ENCODE results near the gene MAPK4.

The MAPK4 gene

DNA sequence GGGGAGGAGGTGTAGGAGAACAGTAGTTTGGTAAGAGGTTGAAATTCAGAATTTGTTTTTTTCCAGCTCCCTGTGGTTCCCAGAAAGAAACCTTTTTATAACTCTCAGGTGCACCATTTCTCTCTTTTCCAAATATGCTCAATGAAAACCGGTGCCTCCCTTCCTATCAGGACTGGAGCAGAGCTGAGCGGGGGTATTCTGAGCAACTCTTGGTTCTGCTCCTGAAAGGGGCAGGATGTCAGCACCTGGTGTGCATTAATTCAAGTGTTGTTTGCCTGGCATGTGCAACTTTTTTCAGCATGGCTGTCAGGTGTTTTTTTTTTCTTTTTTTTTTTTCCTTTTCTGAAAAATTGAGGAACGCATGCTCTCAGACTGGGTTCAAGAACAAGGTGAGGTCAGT, 74.1 kb downstream of the MAPK4 start:
- DNase-seq (ENCODE audit: low read depth in 1 of 2, low spot score in 1 of 2), result no peak
- in situ Hi-C loops (cut with HindIII; ENCODE audit: low pct_unique_long_range_greater_than_20kb, low sequenced_read_pairs), result no loop called here

DNA sequence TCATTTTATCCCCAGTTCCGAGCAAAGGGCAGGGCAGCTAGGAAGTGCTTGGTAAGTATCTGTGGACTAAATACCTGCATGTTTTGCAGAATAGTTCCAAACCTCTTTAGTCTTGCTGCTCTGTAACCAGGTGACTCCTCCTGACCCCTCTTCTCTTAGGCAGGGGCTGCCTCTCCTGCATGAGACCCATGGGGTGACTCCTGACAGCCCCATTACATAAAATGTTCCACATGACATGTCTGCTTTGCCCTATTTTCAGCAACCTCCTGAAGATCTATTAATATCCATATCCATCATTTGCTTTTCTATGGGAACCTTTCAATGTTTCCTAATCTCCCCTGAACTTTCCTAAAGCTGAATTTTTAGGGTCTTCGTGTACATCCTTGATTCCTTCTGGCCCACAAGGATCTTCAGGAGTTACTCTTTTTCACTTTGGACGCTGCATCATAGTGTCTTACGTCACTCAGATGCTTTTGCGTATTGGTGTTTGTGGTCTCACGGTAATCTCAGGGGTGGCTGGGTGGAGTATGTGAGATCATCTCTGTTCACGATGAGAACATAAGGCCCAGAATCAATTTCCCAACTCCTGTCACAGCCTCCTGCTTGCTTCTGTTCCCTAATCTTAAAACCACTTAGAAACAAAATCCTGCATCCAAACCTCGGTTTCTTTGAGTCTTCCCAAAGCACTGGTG, 76.6 kb downstream of the MAPK4 start:
- no peak for DNase-seq (ENCODE audit: low read depth in 1 of 2, low spot score in 1 of 2)
- no peak for TF ChIP-seq JUND (IDR thresholded peaks at IDR 0.05; ENCODE audit: low read depth)
- in situ Hi-C loops (cut with HindIII; ENCODE audit: low pct_unique_long_range_greater_than_20kb, low sequenced_read_pairs), result no loop called here

More for the DNA sequence above, 74.1 kb downstream of the MAPK4 start:
- no peak for TF ChIP-seq JUND (IDR thresholded peaks at IDR 0.05; ENCODE audit: low read depth)

DNA sequence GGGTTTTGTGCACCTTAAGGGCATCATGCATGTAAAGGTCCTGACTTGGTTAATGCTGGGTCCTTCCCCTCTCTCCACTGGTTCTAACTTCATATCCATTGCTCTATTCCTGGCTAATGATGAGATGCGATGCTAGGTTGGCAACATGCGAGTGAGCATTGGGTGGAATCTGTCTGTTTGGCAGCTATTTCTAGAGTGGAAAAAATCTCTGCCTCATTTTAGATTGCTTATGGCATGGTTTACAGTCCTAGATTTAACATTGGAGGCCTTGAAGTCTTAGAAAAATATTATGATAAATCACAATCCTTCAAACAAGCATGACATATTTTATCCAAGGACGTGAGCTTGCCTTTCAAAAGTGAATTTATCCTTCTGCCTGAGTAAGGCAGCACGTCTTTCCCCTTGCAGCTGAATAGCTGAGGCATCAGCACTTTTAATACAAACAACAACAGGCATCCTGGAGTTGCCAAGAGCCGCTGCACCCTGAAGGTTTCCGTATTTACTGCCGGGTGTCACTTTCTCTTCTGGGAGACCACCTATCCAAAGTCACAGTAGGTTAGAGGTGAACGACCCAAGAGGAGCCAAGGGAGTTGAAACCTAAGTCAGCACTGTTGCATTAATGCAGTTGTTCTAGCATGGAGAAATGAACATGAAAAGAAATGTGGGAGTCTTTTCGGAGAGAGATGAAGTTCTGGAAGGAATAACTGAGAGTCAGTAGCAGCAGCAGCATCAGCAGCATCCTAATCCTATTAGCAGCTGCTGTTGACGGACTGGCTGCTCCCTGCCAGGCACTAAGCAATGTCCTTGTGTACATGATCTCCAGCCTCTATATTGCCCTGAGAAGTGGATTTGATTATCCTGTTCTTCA, 78.4 kb downstream of the MAPK4 start:
- DNase-seq (ENCODE audit: low read depth in 1 of 2, low spot score in 1 of 2), result no peak
- in situ Hi-C loops (cut with HindIII; ENCODE audit: low pct_unique_long_range_greater_than_20kb, low sequenced_read_pairs), result no loop called here
- no peak for TF ChIP-seq JUND (IDR thresholded peaks at IDR 0.05; ENCODE audit: low read depth)

DNA sequence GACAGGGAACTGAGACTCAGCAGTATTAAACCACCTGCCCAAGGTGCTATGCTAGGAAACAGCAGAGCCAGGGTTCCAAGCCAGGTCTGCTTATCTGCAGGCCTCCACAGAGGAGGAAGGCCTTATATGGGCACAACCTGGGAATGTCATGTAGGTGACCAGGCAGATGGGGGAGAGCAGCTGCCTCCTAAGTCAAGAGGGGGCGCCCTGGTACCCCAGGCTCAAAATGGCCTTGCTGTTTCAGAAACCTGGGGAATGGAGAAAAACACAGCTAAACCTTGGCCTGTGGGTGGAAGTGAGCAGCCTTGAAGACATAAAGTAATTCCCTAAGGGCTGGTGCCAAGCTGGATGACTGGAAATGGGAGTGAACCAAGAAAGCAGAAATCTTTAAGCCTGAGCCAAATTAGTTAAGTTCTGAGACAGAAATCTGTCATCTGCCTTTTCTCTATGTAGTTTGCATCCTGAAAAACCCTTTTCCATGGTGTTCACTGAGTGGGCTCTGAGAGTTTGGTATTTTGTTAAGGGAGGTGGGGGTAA, 79.1 kb downstream of the MAPK4 start:
- no peak for DNase-seq (ENCODE audit: low read depth in 1 of 2, low spot score in 1 of 2)
- in situ Hi-C loops (cut with HindIII; ENCODE audit: low pct_unique_long_range_greater_than_20kb, low sequenced_read_pairs), result no loop called here
- no peak for TF ChIP-seq JUND (IDR thresholded peaks at IDR 0.05; ENCODE audit: low read depth)

DNA sequence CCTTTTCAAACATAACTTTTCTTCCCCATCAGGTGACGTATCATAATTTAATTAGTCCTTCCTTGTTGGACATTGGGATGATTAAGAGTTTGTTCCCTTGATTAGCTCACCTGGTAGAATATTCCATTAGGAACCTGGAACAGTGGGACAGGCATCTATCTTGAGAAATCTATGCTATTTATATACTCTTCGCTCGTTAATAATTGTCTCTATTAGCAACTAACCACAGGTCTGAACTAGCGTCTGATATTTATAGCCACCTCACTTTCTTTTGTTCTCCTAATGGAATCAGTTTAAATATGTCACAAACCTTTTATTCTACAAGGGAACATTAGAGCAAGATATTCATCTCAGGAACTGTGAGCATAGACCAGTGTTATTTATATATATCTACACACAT, 79.8 kb downstream of the MAPK4 start:
- no peak for DNase-seq (ENCODE audit: low read depth in 1 of 2, low spot score in 1 of 2)
- TF ChIP-seq JUND (IDR thresholded peaks at IDR 0.05; ENCODE audit: low read depth), result no peak
- in situ Hi-C loops (cut with HindIII; ENCODE audit: low pct_unique_long_range_greater_than_20kb, low sequenced_read_pairs), result no loop called here

DNA sequence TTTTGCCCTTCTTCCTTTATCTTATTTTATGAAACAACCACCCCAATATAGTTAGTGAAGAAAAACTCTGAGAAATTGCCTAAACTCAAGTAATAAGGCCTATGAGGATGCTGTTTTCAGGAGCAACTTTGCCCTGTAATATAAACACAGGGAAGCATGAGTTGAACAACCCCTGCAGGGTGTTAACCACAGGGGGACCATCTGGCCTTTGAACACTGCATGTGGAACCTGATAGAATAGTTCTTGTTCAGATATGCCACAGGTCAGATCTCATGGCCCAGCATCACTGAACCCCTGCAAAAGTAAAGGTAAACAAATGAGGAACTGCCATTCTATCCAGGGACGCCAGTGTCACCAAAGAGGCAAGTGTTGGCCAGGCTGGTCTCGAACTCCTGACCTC, 82.6 kb downstream of the MAPK4 start:
- TF ChIP-seq JUND (IDR thresholded peaks at IDR 0.05; ENCODE audit: low read depth), result no peak
- in situ Hi-C loops (cut with HindIII; ENCODE audit: low pct_unique_long_range_greater_than_20kb, low sequenced_read_pairs), result no loop called here
- no peak for DNase-seq (ENCODE audit: low read depth in 1 of 2, low spot score in 1 of 2)

DNA sequence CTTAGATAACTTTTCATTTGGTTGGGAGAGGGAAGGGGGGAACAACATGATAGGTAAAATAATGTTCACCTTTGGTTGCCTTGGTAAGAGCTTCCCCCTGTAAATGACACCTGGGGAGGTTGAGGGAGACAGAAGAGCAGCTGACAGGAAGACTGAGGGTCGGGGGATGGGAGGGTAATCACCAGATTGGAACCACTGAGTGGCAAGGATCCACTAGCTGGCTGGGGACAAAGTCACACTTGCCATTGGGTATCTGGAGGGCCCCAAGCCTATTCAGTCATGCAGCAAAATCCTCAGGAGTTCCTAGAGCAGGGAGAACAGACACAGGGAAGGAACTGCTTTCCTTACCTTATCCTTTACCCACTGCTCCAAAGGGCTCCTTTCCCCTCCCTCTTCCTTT, 84.3 kb downstream of the MAPK4 start:
- no peak for TF ChIP-seq JUND (IDR thresholded peaks at IDR 0.05; ENCODE audit: low read depth)
- no peak for DNase-seq (ENCODE audit: low read depth in 1 of 2, low spot score in 1 of 2)
- in situ Hi-C loops (cut with HindIII; ENCODE audit: low pct_unique_long_range_greater_than_20kb, low sequenced_read_pairs), result no loop called here

DNA sequence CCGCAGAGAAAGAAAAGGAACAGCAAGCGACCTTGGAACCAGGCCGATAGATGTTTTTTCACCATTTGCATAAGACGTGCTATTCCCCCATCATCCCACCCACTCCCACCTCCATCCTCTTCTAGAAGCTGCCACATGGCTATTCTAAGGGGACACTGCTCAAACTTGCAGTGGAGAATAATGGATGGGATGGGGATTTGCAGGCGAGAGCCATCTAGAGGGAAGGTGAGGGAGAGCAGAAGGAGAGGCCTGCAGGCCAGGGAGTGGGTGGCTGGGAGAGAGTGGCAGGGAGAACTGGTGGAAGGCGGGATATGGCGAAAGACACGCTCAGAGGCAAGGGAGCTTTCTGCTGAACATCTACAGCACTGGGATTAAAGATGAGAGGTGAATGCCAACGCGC, 84.9 kb downstream of the MAPK4 start:
- peak; percentile 17 to 57 for DNase-seq (ENCODE audit: low read depth in 1 of 2, low spot score in 1 of 2)
- in situ Hi-C loops (cut with HindIII; ENCODE audit: low pct_unique_long_range_greater_than_20kb, low sequenced_read_pairs), result no loop called here
- no peak for TF ChIP-seq JUND (IDR thresholded peaks at IDR 0.05; ENCODE audit: low read depth)

DNA sequence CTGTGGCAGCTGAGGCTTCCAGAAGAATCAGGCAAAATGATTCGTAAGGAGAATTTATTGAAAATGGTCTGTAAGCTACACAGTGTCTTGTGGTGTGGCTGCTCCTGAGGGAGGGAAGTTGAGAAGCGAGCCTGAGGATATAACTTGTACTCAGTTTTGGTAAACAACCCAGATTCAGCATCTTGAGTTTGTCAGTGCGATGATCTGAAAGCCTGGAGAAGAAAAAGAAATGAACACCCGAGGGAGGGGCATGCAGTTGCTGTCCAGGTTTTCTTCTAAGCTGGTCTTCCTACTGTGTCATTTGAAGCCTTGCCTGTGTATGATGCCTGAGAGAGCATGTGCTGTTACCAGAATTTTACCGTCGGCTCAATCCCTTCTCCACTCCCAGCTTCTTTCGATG, 87.3 kb downstream of the MAPK4 start:
- no peak for DNase-seq (ENCODE audit: low read depth in 1 of 2, low spot score in 1 of 2)
- in situ Hi-C loops (cut with HindIII; ENCODE audit: low pct_unique_long_range_greater_than_20kb, low sequenced_read_pairs), result no loop called here
- no peak for TF ChIP-seq JUND (IDR thresholded peaks at IDR 0.05; ENCODE audit: low read depth)

DNA sequence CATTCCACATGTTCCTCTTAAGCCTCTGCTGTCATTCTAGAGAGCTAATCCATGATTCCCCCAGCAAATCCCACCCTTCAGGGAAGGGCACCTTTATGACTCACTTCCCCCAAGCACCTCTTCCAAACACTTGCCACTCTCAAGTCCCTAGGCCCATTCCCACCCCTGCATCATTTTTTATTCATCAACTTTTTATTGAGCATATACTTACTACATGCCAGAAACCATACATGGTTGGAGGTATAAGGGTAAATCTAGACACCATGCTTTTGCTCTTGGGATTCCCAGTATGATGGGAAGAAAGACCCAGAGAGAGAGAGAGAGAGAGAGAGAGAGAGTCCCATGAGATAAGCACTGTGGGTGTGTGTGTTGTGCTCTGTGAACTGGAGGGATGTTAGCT, 87.9 kb downstream of the MAPK4 start:
- no peak for DNase-seq (ENCODE audit: low read depth in 1 of 2, low spot score in 1 of 2)
- in situ Hi-C loops (cut with HindIII; ENCODE audit: low pct_unique_long_range_greater_than_20kb, low sequenced_read_pairs), result no loop called here
- TF ChIP-seq JUND (IDR thresholded peaks at IDR 0.05; ENCODE audit: low read depth), result no peak

DNA sequence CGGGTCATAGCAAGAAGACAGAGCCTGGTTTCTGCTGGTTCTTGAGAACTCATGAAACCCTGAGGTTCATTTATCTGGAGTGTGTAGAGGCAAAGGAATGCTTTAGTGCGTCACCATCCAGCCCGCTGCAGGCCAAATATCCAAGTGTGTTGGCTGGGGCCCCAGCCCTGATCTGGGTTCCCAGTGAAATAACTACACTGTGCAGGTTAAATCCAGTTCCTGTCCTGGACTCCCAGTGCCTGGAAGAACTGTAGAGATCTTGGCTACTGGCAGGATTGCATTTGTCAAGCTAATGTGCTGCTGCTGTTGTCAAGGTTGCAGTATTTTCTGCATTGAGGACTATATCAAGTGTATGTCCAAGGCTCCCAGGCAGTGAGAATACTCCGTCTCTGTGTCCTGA, 89.9 kb downstream of the MAPK4 start:
- DNase-seq (ENCODE audit: low read depth in 1 of 2, low spot score in 1 of 2), result no peak
- TF ChIP-seq JUND (IDR thresholded peaks at IDR 0.05; ENCODE audit: low read depth), result no peak
- in situ Hi-C loops (cut with HindIII; ENCODE audit: low pct_unique_long_range_greater_than_20kb, low sequenced_read_pairs), result no loop called here

DNA sequence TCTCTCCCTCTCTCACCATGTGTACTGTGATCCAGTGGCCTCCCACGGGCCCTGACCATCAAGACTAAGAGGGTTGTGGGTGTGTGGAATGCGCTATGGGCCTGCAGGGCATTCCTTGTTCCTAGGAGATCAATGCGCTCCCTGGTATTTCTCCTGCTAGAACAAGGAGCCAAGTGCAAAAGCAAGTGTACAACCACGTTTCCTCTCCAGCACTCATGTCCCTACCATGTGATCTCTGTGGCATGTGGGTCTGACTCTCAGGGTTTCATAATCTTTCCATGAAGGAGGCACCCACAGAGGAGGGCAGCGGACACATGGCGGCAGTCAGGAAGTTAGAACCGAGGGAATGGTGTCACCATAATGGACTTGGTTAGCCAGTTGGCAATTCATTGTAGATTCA, 91.4 kb downstream of the MAPK4 start:
- TF ChIP-seq JUND (IDR thresholded peaks at IDR 0.05; ENCODE audit: low read depth), result no peak
- in situ Hi-C loops (cut with HindIII; ENCODE audit: low pct_unique_long_range_greater_than_20kb, low sequenced_read_pairs), result no loop called here
- no peak for DNase-seq (ENCODE audit: low read depth in 1 of 2, low spot score in 1 of 2)

DNA sequence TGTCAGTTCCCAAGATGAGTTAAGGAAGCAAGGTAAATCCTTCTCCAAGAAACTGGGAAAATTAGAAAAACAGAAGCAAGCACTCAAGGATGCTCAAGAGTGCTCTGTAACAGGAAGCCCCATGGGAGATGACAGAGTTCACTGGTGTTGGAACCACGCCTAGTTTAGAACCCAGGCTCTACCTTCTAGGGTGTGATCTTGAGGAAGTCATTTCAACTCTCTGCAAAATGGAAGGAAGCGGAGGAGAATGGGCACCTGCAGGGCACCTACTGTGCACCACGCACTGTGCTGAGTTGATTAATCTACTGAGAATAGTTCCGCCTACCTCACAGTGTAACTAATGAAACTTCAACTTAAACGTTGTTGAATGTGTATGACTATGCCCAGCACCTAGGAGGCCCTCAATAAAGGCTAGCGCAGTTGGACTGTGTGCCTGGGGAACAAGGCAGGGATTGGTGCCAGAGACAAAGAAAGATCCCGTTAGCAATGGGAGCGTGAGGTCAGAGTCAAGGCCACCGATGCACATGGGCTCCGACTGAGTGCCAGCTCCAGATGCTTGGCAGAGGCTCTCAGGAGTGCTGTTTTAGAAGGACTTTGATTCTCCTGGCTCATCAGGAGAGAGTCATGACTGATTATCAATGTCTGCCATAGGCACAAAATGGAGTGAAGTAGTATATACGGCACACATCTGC, 93.7 kb downstream of the MAPK4 start:
- TF ChIP-seq JUND (IDR thresholded peaks at IDR 0.05; ENCODE audit: low read depth), result no peak
- DNase-seq (ENCODE audit: low read depth in 1 of 2, low spot score in 1 of 2), result no peak
- in situ Hi-C loops (cut with HindIII; ENCODE audit: low pct_unique_long_range_greater_than_20kb, low sequenced_read_pairs), result no loop called here
